Nephron (organoid): ENCODE data around the gene CACNA2D4.
"Not testable (repeated sequence)": the region's sequence is repeated elsewhere in the genome, so short reads cannot be mapped to it uniquely, and the experiment has no call there.

Source experiments
- H3K27ac Mint-ChIP-seq, 3 experiments: 2 replicates each; pipeline ENCODE4 v1.8.0; 2020; ENCODE audit warnings: mixed read lengths in 3 of 3, mild to moderate bottlenecking in 2 of 3, moderate library complexity in 1 of 3
- H3K27me3 Mint-ChIP-seq: 2 replicates; pipeline ENCODE4 v1.8.0; 2021; ENCODE audit warnings: low read depth, mild to moderate bottlenecking, moderate library complexity, mixed read lengths
- H3K36me3 Mint-ChIP-seq: 2 replicates; pipeline ENCODE4 v1.8.0; 2020; ENCODE audit warnings: low read depth, mixed read lengths
- H3K4me1 Mint-ChIP-seq: 2 replicates; pipeline ENCODE4 v1.8.0; 2020; ENCODE audit warnings: mixed read lengths
- H3K4me3 Mint-ChIP-seq, 3 experiments: 2 replicates each; pipeline ENCODE4 v1.8.0; 2020; ENCODE audit warnings: mild to moderate bottlenecking in 3 of 3, mixed read lengths in 3 of 3, moderate library complexity in 2 of 3
- H3K9me3 Mint-ChIP-seq: 2 replicates; pipeline ENCODE4 v1.8.0; 2020; ENCODE audit warnings: mixed read lengths
- CTCF ChIP-seq, 3 experiments: fragments of 200-600 bp; sonication (generic); IDR thresholded peaks; one replicate each; pipeline ENCODE4 v1.5.0; 2021; ENCODE audit warnings: antibody characterized with exemption in 3 of 3; ENCODE audit not compliant: unreplicated experiment in 3 of 3

Gene CACNA2D4

DNA sequence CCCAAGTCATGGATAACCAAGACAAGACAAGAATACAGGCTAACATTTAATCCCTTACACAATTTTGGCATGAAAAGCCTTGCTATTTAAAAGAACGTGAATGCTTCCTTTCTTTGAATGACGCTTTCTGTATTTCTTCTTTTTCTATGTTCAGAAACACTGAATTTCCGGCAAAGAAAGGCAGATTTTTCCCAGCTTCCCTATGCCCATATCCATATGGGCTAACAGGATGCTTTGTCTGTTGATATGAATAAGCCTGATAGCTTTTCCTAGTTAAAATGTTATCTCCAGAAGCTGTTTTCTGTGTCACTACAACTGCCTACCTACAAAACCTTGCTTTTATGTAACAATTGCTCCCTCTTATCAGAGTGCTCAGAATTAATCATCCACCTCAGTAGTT lies 38.3 kb upstream of the CACNA2D4 start:
- TF ChIP-seq CTCF (IDR thresholded peaks at IDR 0.05; ENCODE audit: unreplicated experiment in 3 of 3): no peak
- H3K27me3 Mint-ChIP-seq: peaks cover 4% of the 10 kb centered on the region
- H3K4me1 Mint-ChIP-seq: no peaks in the 10 kb centered on the region
- H3K9me3 Mint-ChIP-seq: peaks cover 4% of the 10 kb centered on the region
- H3K27ac Mint-ChIP-seq: no peak overlapping the region
- H3K36me3 Mint-ChIP-seq: peaks cover 69% of the 10 kb centered on the region
- no peak overlapping the region for H3K4me3 Mint-ChIP-seq

- peaks cover 78% of the 10 kb centered on the region for H3K36me3 Mint-ChIP-seq
- peaks cover 8% of the 10 kb centered on the region for H3K4me1 Mint-ChIP-seq
- TF ChIP-seq CTCF (IDR thresholded peaks at IDR 0.05; ENCODE audit: unreplicated experiment in 3 of 3): no peak
- H3K27ac Mint-ChIP-seq: peak overlapping the region; percentile 52 to 77 (median 57)
- H3K4me3 Mint-ChIP-seq: no peak overlapping the region
- H3K9me3 Mint-ChIP-seq: peaks cover 3% of the 10 kb centered on the region
- no peaks in the 10 kb centered on the region for H3K27me3 Mint-ChIP-seq
Observed at GRCh38 chr12:1949771-1950470, 31.5 kb upstream of the CACNA2D4 start.

DNA sequence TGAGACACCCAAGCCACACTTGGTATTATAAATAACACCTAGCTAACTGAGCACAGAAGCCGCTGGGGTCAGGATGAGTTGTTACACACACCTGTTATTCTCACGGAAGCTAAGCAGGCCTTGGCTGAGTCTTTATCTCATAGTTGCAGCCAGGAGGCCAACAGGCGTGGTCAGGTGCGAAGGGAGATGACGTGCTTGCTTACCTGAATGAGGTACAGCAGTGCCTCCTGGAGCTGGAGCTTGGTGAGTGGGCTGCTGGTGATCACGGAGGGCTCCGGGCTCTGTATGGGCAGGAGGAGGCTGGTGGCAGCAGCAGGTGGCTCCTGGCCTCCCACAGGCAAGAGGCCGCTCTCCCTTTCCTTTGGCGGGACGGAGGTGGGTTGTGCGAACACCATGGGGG lies 30.4 kb upstream of the CACNA2D4 start:
- Mint-ChIP-seq H3K4me3 (no peak overlapping the region), H3K4me1 (peaks cover 8% of the 10 kb centered on the region)

DNA sequence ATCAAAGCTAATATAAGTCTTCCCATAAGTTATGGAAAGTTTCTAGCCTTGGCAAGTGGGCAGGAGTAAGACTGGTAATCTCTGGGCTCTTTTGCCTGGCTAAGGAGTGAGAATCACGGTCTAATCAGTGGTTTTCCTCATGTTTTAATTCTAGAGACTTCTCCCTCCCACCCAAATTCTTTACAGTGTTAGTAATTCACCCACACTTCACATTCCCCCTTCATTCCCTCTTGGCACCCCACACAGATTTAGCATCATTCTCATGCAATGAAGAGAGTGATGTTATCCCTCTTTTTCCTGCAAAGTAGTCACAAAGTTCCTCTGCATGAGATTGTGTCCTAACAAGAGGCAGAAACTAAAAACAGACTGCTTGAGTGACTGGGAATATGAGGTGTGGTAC lies 28.6 kb upstream of the CACNA2D4 start:
- Mint-ChIP-seq H3K4me1 (peaks cover 8% of the 10 kb centered on the region), H3K9me3 (peaks cover 21% of the 10 kb centered on the region), H3K27ac (no peak overlapping the region), H3K36me3 (peaks cover 88% of the 10 kb centered on the region), H3K4me3 (no peak overlapping the region), H3K27me3 (no peaks in the 10 kb centered on the region)
- TF ChIP-seq CTCF (IDR thresholded peaks at IDR 0.05; ENCODE audit: unreplicated experiment in 3 of 3): no peak

More for the DNA sequence above, 30.4 kb upstream of the CACNA2D4 start:
- no peaks in the 10 kb centered on the region for H3K27me3 Mint-ChIP-seq
- no peak overlapping the region for H3K27ac Mint-ChIP-seq
- H3K9me3 Mint-ChIP-seq: peaks cover 8% of the 10 kb centered on the region
- no peak for TF ChIP-seq CTCF (IDR thresholded peaks at IDR 0.05; ENCODE audit: unreplicated experiment in 3 of 3)
- peaks cover 88% of the 10 kb centered on the region for H3K36me3 Mint-ChIP-seq

- no peak overlapping the region for H3K27ac Mint-ChIP-seq
- no peak for TF ChIP-seq CTCF (IDR thresholded peaks at IDR 0.05; ENCODE audit: unreplicated experiment in 3 of 3)
- H3K4me1 Mint-ChIP-seq: peaks cover 8% of the 10 kb centered on the region
- H3K36me3 Mint-ChIP-seq: peaks cover 86% of the 10 kb centered on the region
- no peaks in the 10 kb centered on the region for H3K27me3 Mint-ChIP-seq
- H3K9me3 Mint-ChIP-seq: peaks cover 21% of the 10 kb centered on the region
- no peak overlapping the region for H3K4me3 Mint-ChIP-seq
Observed at GRCh38 chr12:1946296-1946695, 27.8 kb upstream of the CACNA2D4 start.

DNA sequence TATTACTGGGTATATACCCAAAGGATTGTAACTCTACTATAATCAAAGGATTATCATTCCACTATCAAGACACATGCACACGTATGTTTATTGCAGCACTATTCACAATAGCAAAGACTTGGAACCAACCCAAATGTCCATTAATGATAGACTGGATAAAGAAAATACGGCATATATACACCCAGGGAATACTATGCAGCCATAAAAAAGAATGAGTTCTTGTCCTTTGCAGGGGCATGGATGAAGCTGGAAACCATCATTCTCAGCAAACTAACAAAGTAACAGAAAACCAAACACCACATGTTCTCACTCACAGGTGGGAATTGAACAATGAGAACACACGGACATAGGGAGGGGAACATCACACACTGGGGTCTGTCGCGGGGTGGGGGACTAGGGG lies 27.1 kb upstream of the CACNA2D4 start:
- not testable (repeated sequence) for H3K27ac Mint-ChIP-seq, H3K4me3 Mint-ChIP-seq, H3K27me3 Mint-ChIP-seq, H3K4me1 Mint-ChIP-seq
- Mint-ChIP-seq H3K9me3 (peaks cover 21% of the 10 kb centered on the region), H3K36me3 (peaks cover 88% of the 10 kb centered on the region)
